Lung (tissue), 12 donors: Measurements from ENCODE around the gene SPECC1. TPM values are rescaled to one million over a fixed set of nuclear protein-coding genes. Genes with fewer than 3 reads are reported as not detected.

Source experiments
- ATAC-seq: fragments of 200-7000 bp; cut with Tn5 transposase; one replicate; pipeline ENCODE4 v1.9.1; 2020; ENCODE audit warnings: moderate number of reproducible peaks; ENCODE audit not compliant: insufficient read depth, low FRiP score
- DNase-seq, 3 donors: peaks; one replicate each; pipeline ENCODE4 v3.0.0-alpha.2; 2013 to 2017
- H3K27ac ChIP-seq, 2 donors: one replicate each; pipeline ENCODE4 v1.5.1; 2013; ENCODE audit warnings: mild to moderate bottlenecking in 2 of 2, moderate library complexity in 2 of 2, control low read depth in 1 of 2, inconsistent platforms in 1 of 2, low read depth in 1 of 2, low read length in 1 of 2
- H3K27me3 ChIP-seq, 3 donors: one replicate each; pipeline ENCODE4 v1.5.1; 2013; ENCODE audit warnings: low read length in 2 of 3; ENCODE audit not compliant: control insufficient read depth in 3 of 3, insufficient read depth in 3 of 3
- H3K36me3 ChIP-seq, 4 donors: one replicate each; pipeline ENCODE4 v1.5.1; 2013; ENCODE audit warnings: low read length in 4 of 4, mild to moderate bottlenecking in 1 of 4, moderate library complexity in 1 of 4; ENCODE audit not compliant: control insufficient read depth in 4 of 4, insufficient read depth in 4 of 4
- H3K4me1 ChIP-seq, 5 donors: one replicate each; pipeline ENCODE4 v1.5.1; 2013; ENCODE audit warnings: low read length in 5 of 5, mild to moderate bottlenecking in 2 of 5, moderate library complexity in 1 of 5; ENCODE audit not compliant: control insufficient read depth in 5 of 5, insufficient read depth in 5 of 5
- H3K4me3 ChIP-seq: one replicate; pipeline ENCODE4 v1.5.1; 2013; ENCODE audit warnings: mild to moderate bottlenecking, control low read depth, moderate library complexity
- H3K9ac ChIP-seq, 2 donors: one replicate each; pipeline ENCODE4 v1.5.1; 2013; ENCODE audit warnings: low read length in 2 of 2, control low read depth in 1 of 2; ENCODE audit not compliant: insufficient read depth in 1 of 2
- H3K9me3 ChIP-seq, 4 donors: one replicate each; pipeline ENCODE4 v1.5.1; 2013; ENCODE audit warnings: low read length in 3 of 4, mild to moderate bottlenecking in 1 of 4, moderate library complexity in 1 of 4; ENCODE audit not compliant: control insufficient read depth in 4 of 4, insufficient read depth in 3 of 4
- WGBS, 2 donors: extraction: QIAGEN DNeasy Blood & Tissue Kit; methylation state at CpG; one replicate each; pipeline ENCODE4 v1.1.7; 2013; 5-methylcytosine and 5-hydroxymethylcytosine counted together
- polyA plus RNA-seq, 2 donors: library from polyadenylated mRNA; stranded (reverse); fragments of 200-250 nt; gene quantifications; one replicate each; pipeline ENCODE4 v1.2.1, GENCODE V29; 2013
- total RNA-seq, 2 donors: library from RNA; depleted of rRNA in 1 of 2; stranded (reverse); fragments of >200 nt in 1 of 2; gene quantifications; one replicate each; pipeline ENCODE4 v1.2.1, GENCODE V29; 2014 to 2021
- TF ChIP-seq, protein P1 (sequence below): IDR thresholded peaks from 2 replicates; pipeline ENCODE4 v1.5.1; 2012; ENCODE audit warnings: mild to moderate bottlenecking; ENCODE audit errors: control extremely low read depth, extremely low read depth
- donor health status: control.
- donor health status: control.
- donor health status: Bipolar disorder and iron deficiency.
- donor health status: healthy.
- donor health status: DM: yes; HTN: yes; CAD: no.

The SPECC1 gene
- total and polyA plus RNA-seq, 4 donors = 8.8 to 27.1 (median 14.7) TPM

DNA sequence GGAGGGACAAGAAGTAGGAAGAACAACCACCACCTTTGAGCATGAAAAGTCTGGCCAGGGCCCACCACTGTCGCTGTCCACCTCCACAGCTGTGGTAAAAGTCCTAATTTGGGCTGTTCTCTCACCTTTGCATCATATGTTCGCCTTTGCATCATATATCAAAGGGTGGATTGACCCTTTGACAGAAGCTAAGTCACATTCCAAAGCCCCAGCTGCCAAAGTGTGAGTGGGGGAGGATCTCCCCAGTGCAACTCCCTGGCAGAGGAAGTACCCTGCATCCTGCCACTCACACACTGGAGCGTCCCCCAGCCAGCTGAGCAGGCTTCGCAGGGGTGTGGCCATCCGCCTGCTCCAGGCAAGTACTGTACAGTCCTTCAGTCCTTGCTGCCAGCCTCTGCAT lies 12.7 kb upstream of the SPECC1 start:
- H3K9me3 ChIP-seq = no peaks in the 10 kb centered on the region
- TF ChIP-seq, protein P1, sequence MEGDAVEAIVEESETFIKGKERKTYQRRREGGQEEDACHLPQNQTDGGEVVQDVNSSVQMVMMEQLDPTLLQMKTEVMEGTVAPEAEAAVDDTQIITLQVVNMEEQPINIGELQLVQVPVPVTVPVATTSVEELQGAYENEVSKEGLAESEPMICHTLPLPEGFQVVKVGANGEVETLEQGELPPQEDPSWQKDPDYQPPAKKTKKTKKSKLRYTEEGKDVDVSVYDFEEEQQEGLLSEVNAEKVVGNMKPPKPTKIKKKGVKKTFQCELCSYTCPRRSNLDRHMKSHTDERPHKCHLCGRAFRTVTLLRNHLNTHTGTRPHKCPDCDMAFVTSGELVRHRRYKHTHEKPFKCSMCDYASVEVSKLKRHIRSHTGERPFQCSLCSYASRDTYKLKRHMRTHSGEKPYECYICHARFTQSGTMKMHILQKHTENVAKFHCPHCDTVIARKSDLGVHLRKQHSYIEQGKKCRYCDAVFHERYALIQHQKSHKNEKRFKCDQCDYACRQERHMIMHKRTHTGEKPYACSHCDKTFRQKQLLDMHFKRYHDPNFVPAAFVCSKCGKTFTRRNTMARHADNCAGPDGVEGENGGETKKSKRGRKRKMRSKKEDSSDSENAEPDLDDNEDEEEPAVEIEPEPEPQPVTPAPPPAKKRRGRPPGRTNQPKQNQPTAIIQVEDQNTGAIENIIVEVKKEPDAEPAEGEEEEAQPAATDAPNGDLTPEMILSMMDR = no peak
- DNase-seq (no peak), ATAC-seq (no peak)
- H3K4me1 ChIP-seq = no peaks in the 10 kb centered on the region
- 20 to 32% methylated on average over 5 of the region's 5 CpGs for WGBS, 2 donors
- no peak overlapping the region for H3K9ac ChIP-seq
- H3K4me3 ChIP-seq = no peak overlapping the region
- H3K27ac ChIP-seq = no peak overlapping the region
- no peaks in the 10 kb centered on the region for H3K36me3 ChIP-seq
- H3K27me3 ChIP-seq = no peaks in the 10 kb centered on the region

DNA sequence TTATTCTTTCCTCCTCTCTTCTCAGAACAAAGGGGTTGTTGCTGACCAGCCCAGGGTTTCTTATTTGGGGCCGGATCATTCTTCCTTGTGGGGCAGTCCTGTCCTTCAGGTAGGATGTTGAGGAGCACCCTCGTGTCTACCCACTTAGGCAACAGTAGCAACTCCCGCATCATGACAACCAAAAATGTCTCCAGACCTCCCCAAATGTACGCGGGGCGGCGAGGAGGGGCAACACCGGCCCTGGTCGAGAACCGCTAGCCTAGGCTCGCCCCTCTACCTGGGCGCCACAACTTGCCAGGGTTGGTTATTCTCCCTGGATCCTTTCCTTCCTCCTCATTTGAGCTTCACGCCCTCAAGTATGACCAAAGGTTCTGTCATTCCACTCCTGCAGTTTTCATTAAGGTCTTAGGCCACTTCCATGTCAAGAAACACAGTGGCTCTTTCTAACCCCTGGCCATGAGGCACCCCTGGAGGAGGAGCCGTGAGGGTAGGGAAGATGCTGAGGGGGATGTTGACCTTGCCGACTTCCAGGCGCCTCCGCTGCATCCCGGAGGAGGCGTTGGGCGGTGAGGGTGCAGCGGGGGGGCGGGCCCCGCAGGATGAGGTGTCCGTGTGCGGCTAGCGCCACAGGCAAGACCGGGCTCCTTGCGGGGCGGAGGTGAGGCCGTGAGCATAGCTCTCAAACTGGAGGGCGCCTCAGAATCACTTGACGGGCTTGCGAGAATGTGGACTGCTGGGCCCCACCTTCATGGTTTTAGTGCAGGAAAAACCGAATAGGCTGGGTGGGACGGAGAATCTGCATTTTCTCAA lies 712 bp upstream of the SPECC1 start:
- DNase-seq = peak in 1 of 3 donors; percentile 13
- peaks cover 0 to 53% (median 51%) of the 10 kb centered on the region in 3 donors for H3K27me3 ChIP-seq
- peak overlapping the region in 1 of 2 donors; percentile 22 for H3K27ac ChIP-seq
- no peaks in the 10 kb centered on the region for H3K36me3 ChIP-seq
- TF ChIP-seq, protein P1 = no peak
- H3K4me3 ChIP-seq = peak overlapping the region; percentile 43
- no peak overlapping the region for H3K9ac ChIP-seq
- peaks cover 0 to 14% (median 2%) of the 10 kb centered on the region in 5 donors for H3K4me1 ChIP-seq
- peak; percentile 40 for ATAC-seq
- H3K9me3 ChIP-seq = no peaks in the 10 kb centered on the region
- WGBS, 2 donors = 28 to 32% methylated on average over 35 of the region's 35 CpGs

DNA sequence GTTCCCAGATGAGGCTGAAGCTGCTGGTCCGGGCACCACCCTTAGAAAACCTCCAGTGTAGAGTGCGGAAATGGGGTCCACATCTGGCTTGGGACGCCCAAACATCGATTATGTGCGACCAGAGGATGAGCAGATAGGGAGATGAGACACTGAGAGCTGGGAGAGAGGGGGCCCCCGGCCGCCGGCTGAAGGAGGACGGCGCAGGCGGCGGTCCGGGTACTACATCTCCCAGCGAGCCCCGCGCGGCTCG lies 182 bp upstream of the SPECC1 start:
- TF ChIP-seq, protein P1 = no peak
- ATAC-seq (no peak), DNase-seq (peak in 1 of 3 donors; percentile 64)
- Histone ChIP-seq H3K9me3 (no peaks in the 10 kb centered on the region), H3K9ac (no peak overlapping the region), H3K4me1 (peaks cover 0 to 14% (median 2%) of the 10 kb centered on the region in 5 donors), H3K27ac (peak overlapping the region in 1 of 2 donors; percentile 22), H3K27me3 (peaks cover 0 to 57% (median 49%) of the 10 kb centered on the region in 3 donors), H3K36me3 (no peaks in the 10 kb centered on the region), H3K4me3 (peak overlapping the region; percentile 43)
- 0 to 1% methylated on average over 18 of the region's 18 CpGs for WGBS, 2 donors
